ENCODE results near the gene NPEPPS.
"Not testable (repeated sequence)": the region's sequence is repeated elsewhere in the genome, so short reads cannot be mapped to it uniquely, and the experiment has no call there.

The NPEPPS gene
- total RNA-seq = 48.2 to 71.5 (median 67.9) reads per million in 4 donors

- DNase-seq = peak; percentile 87 to 90 (median 88)
Measured at GRCh38 chr17:47530557-47531232, at the start of gene NPEPPS. NPEPPS (plus strand) TSS chr17:47531108; CDS start chr17:47531301, 193 bp downstream.

DNA sequence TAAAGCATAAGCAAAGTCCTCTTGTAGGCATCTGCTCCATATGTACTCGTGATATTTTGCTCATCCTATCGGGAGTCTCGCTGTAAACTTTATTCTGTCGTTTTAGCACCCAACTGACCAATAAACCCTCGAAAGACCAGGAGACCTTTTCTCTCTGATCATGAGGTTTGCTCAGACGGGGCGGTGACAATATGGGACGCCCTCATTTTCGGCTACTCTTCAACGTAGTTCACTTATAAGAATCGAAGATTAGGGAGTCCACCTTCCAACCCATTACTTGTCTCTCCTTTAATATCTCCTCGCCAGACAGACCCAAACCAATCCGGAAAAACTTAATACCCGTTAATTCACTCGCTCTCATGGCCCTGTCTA, 39.1 kb upstream of the NPEPPS start:
- not testable (repeated sequence) for DNase-seq

GRCh38 chr17:47499074-47499473, 31.8 kb upstream of the NPEPPS start:
- DNase-seq = not testable (repeated sequence)

- not testable (repeated sequence) for DNase-seq
Measured at GRCh38 chr17:47499494-47499893, 31.4 kb upstream of the NPEPPS start.

- DNase-seq = not testable (repeated sequence)
Measured at GRCh38 chr17:47500620-47501019, 30.3 kb upstream of the NPEPPS start.

- not testable (repeated sequence) for DNase-seq
Measured at GRCh38 chr17:47502122-47502731, 28.7 kb upstream of the NPEPPS start.

DNA sequence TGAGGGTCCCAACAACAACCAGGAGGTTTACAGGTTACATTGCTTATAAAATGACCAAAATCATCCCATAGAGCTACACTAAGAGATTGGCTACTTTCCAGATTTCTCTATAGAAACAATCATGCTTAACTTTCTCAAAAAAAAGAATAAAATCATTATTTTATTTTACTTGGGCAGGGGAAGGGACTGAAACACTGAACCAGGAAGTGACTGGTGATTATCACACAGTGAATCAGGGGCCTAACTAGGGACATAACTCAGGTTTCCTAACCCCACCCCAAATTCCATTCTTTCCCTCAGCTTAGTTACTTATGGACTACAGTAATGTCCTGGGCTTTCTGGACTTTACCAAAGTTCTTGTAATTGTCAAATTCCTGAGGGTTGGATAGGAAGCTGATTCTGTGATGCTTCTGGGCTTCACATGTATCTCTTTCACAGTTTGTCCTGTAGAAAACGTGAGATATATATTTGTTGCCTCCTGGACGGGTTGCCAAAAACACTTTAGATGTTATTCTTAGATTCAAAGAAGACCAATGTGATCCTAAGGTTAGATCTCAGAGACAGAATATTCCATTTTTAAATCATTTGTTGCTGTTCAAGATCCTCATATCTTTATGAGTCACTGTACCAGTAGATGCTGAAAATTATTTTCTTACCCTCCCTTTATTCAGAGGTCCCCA, 28.0 kb upstream of the NPEPPS start:
- DNase-seq = not testable (repeated sequence)

DNA sequence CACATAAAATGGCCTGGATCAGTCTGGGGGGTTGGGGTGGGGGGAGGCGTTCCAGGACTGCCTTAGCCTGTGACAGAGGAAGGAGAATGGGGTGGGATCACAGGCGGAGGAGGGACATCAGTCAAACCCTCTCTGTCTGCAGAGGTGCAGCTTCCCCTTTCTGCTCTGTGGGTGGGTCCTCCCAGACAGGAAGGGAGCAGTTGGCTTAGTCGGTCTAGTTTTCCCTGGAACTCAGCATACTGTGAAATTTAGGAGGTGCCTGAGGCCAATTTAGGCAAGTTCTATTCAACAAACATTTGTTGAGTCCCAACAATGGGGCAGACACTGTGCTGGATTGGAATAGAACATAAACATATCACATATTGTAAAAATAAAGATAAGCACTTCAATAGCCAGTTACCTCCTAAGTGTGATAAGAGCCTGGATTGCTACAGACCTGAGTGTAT, 19.2 kb upstream of the NPEPPS start:
- not testable (repeated sequence) for DNase-seq

DNA sequence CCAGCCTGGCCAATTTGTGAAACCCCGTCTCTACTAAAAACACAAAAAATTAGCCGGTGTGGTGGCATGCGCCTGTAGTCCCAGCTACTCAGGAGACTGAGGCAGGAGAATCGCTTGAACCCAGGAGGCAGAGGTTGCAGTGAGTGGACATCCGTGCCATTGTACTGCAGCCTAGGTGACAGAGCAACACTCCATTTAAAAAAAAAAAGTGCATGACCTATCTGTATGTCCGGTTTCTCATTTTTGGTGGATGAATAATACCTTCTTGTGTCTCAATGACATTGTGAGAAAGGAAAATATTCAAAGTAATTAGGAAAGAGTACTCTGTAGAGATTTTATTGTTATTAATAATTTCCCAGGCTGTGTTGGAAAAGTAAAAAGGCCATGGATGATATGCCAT, 17.6 kb upstream of the NPEPPS start:
- DNase-seq = not testable (repeated sequence)

DNA sequence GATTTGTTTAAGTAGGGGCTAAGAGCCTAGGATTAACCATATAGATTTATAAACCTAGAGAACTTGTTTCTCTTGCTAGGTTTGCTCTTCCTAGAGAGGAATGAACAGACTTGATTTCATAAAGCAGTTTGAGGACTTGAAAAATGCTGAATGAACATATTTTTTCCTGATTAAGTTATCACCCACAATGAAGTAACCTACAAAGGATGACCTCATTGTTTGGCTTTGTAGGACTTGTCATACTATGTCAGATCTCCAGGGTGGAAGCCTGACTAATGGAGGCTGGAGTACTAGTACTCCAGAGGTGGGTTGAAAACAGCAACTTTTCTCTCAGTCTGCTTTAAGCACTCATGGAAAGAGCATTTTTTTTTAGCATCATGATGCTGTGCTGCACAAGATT, 12.0 kb upstream of the NPEPPS start:
- DNase-seq = not testable (repeated sequence)

DNA sequence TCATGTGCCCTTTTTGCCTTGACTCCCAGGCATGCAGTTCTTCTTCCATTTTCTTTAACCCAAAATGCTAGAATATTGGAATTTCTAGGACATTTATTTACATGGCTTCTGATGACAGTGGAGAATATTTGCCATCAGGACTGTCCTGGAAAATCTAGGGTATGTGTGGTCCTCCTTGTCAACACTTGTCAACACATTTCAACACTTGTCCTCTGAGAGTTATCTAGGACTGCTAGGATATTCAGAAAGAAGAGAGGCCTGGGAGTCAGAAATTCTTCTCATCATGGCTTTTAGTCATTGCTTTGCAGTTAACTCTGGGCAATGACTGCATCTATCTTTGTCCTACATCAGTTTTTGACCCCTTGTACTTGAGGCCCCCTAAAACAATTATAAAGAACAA, 11.5 kb upstream of the NPEPPS start:
- DNase-seq = not testable (repeated sequence)

- not testable (repeated sequence) for DNase-seq
Measured at GRCh38 chr17:47520279-47520678, 10.6 kb upstream of the NPEPPS start.

GRCh38 chr17:47521434-47521833, 9.5 kb upstream of the NPEPPS start:
- DNase-seq = not testable (repeated sequence)

DNA sequence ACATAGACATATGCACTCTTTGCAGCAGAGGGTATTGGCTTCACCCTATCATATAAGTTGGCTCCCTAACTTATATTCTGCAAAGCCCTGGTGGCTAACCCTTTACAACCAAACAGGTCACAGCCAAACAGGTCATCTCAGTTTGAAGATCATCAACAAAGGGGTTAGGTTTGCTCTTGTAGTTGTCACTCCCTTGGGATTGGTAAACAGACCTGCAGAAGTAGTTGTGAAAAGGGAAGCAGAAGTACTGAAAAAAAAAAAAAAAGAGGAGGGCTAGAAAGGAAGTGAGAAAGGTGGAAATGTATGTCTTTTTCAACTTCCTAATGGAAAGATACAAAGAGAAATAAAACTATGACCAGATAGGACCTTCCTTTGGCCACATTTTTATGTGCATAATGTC, 8.6 kb upstream of the NPEPPS start:
- DNase-seq = not testable (repeated sequence)

GRCh38 chr17:47531233-47531820, 419 bp downstream of the NPEPPS start:
- peak in 3 of 5 donors; percentile 5 to 7 (median 6) for DNase-seq

- DNase-seq = not testable (repeated sequence)
Measured at GRCh38 chr17:47539085-47539484, 8.2 kb downstream of the NPEPPS start.

GRCh38 chr17:47541676-47542075, 10.8 kb downstream of the NPEPPS start:
- not testable (repeated sequence) for DNase-seq

DNA sequence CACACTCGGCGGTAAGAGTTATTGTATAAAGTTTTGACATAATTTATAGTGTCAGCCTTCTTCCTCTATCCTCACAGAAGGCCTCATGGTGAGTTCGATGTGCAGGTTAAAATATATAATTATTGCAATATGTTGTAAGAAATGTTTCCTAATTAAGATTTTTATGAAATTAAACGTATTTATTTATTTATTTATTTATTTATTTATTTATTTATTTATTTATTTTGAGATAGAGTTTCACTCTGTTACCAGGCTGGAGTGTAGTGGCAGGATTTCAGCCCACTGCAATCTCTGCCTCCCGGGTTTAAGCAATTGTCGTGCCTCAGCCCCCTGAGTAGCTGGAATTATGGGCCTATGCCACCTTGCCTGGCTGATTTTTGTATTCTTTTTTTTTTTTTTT, 13.4 kb downstream of the NPEPPS start:
- DNase-seq = not testable (repeated sequence)

GRCh38 chr17:47554733-47555132, 23.8 kb downstream of the NPEPPS start:
- DNase-seq = not testable (repeated sequence)

- not testable (repeated sequence) for DNase-seq
Measured at GRCh38 chr17:47556108-47556507, 25.2 kb downstream of the NPEPPS start.

DNA sequence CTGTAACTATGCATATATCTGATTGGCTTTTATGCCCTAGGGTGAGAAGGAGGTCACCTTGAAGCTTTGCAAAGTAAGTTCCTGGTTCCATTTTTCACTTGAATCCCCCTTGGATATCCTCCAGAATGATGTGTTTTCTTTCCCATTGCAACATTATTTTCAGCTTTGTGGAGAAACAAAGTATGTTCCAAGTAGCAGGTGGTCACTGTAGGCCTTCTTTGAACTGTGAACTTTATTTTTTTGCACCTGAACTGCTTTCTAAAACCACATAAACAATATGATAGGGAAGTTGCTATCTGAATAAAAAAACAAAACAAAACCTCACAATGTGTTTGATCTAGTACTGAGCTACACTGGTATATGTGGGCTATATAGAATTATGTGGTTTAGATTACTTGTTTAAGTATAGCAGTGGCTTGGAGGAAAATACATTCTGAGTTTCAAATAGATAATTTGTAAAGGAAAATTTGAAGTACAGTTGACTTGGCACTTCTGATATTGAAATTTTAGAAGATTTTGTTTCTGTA, 29.7 kb downstream of the NPEPPS start:
- DNase-seq = not testable (repeated sequence)

DNA sequence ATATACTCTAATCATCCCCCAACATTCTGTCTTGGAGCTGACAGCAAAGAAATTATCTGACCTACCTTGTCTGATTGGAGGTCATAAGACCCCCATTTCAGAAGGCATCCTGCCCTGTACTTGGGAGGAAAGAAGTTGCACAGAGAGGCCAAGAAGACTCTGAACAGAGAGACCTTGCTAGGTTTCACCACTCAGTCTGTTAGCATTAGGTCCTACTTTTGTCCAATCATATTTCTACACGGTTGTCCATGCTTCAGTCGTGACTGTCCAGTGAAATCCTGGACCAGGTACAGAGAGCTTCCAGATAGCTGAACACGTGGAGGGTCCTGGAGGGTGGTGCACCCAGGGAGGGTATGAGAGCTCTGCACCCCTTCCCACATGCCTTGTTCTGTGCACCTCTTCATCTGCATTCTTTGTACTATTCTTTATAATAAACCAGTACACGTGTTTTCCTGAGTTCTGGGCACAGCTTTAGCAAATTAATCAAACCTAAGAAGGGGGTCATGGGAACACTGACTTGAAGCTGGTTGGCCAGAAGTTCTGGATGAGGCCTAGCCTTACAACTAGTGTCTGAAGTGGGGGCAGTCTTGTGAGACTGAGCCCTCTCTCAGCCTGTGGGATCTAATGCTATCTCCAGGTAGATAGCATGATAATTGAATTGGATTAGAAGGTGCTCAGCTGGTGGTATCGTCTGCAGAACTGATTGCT, 30.9 kb downstream of the NPEPPS start:
- DNase-seq = not testable (repeated sequence)

All from T-helper 1 cell (primary cell).